ENCODE data around the gene DENR.
"Not testable (repeated sequence)": the region's sequence is repeated elsewhere in the genome, so short reads cannot be mapped to it uniquely, and the experiment has no call there.

Gene DENR

GRCh38 chr12:122743895-122744525 lies 8.6 kb upstream of the DENR start:
- DNase-seq, result no peak

DNA sequence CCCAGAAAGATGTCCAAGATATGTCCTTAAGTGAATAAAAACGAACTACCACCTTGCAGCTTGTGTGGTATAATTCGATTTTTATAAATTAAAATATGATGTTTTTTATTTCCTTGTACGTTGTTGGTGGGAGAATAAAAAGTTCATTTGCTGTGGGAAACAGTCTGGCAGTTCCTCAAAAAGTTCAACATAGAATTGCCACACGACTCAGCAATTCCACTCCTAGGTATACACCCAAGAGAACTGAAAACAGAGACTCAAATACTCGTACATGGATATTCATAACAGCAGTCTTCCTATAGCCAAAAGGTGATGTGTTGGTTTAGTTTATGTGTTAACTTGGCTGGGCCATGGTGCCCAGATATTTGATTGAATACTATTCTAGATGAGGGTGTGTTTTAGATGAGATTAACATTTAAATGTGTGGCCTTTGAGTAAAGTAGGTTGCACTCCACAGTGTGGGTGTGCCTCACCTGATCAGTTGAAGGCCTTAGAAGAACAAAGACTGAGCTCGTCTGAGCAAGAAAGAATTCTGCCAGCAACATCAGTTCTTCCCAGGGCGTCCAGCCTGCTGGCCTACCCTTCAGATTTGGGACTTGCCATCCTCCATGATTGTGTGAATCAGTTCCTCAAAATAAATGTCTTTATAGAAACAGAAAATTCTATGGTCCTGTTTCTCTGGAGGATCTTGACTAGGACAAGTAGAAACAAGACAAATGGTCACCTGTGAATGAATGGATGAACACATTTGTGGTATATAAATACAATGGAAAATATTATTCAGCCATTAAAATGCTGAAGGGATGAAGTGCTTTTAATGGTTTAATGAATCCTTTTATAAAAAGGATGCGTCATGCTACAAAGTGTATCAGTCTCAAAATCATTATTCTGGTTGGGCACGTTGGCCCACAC lies 5.1 kb upstream of the DENR start:
- no peak for DNase-seq

DNA sequence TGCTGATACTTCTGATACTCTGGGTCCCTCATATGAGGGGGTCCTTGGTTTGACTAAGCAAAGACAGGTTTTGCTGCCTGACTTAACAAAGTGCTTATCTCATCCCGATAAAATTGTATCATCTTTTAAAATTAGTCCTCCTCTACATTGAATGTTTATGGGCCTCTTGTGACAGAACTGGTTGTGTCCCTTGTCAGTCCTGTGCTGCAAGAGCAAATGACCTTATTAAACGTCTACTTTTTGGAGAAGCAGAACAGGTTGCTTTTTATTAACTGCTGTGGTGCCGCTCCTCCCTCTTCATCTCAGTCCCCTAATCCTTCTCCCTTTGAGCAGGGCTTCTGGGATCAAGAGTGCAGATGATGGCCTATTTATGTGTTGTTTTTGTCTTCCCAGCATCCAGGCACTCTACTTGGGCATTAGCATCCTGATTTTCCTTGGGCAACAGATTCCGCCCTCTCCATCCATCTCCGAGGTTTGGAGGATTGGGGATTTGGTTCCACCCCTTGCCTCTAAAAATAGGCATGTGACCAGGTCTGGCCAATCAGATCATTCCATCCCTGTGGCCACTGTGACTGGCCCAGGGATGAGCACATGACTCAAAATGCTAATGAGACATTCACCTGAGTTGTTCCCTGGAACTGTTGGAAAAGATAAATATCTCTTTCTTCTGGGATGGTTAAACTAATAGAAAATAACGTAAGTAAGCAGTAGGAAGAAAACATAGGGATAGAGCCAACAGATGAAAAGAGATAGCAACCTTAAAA lies 2.9 kb upstream of the DENR start:
- no peak for DNase-seq

DNA sequence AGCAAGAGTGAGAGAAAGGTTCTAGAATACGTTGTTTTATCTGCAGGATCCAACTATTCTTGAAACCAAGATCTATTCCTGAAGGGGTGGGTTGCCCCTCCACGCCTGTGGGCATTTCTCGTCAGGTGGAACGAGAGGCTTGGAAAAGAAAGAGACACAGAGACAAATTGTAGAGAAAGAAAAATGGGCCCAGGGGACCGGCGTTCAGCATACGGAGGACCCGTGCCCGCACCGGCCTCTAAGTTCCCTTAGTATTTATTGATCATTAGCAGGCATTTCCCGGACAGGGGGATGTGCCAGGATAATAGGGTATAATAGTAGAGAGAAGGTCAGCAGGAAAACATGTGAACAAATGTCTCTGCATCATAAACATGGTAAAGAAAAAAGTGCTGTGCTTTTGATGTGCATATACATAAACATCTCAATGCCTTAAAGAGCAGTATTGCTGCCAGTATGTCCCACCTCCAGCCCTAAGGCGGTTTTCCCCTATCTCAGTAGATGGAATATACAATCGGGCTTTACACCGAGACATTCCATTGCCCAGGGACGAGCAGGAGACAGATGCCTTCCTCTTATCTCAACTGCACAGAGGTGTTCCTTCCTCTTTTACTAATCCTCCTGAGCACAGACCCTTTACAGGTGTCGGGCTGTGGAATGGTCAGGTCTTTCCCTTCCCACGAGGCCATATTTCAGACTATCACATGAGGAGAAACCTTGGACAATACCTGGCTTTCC lies 1.7 kb upstream of the DENR start:
- not testable (repeated sequence) for DNase-seq

GRCh38 chr12:122753319-122753650 lies 661 bp downstream of the DENR start:
- DNase-seq, result no peak

- no peak for DNase-seq
These were observed 2.2 kb downstream of the DENR start for GRCh38 chr12:122754790-122755189.

DNA sequence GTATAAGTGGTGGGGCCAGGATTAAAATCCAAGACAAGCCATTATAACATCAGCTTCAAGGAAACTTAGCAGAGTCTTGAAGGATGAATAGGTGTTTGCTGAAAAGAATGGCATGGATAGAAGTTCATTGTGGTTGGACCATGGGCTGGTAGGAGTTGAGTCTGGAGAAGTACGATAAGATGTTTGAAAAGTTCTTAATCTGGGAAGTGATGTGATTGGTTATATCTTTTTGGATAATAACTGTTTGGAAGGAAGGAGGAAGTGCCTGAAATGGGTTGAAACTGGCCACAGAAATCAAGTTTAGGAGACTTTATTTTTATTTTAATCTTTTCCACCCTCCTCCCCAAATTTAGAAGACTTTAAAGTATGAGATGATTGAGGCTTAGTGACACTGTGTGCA lies 4.9 kb downstream of the DENR start:
- no peak for DNase-seq

- no peak for DNase-seq
These were observed 32.9 kb downstream of the DENR start for GRCh38 chr12:122785503-122785902.

DNA sequence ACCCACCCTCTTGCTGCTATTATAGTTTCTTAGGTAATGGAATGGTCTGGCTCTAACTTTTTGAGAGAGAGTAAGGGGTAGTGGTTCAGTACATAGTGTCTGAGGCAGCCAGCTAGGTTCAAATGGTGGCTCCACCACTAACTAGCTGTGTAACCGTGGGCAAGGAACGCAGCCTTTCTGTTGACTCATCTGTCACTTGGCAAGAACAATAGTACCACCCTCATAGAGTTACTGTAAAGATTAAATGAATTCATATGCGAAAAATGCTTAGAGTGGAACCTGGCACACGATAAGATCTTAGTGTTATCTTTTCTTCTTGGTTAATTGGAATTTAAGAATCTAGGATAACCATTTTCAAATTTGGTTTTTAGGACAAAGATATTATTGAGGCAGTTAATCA lies 35.8 kb downstream of the DENR start:
- no peak for DNase-seq

GRCh38 chr12:122789637-122790036 lies 37.0 kb downstream of the DENR start:
- no peak for DNase-seq

DNA sequence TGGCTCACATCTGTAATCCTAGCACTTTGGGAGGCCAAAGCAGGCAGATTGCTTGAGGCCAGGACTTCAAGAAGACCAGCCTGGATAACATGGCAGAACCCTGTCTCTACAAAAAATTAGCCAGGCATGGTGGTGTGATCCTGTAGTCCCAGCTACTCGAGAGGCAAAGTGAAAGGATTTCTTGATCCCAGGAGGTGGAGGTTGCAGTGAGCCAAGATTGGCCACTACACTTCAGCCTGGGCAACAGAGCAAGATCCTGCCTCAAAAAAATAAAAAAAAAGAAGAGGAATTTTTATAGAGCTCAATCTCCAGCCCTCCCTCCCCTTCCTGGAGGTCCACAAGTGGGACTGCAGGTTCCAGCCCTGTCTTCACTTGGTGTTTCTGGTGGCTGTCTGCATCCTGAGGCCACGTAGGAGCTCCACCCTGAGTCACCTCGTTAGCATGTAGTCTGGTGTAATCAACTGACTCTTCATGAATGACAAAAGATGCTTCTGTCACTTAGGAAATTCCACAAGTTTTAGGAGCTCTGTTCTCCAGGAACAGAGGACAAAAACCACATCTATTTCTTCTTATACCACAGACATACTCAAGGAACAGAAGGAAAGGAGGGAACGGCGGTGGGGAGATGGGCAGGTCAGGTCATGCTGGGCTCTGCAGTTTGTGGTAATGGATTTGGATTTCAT lies 37.9 kb downstream of the DENR start:
- DNase-seq, result no peak

DNA sequence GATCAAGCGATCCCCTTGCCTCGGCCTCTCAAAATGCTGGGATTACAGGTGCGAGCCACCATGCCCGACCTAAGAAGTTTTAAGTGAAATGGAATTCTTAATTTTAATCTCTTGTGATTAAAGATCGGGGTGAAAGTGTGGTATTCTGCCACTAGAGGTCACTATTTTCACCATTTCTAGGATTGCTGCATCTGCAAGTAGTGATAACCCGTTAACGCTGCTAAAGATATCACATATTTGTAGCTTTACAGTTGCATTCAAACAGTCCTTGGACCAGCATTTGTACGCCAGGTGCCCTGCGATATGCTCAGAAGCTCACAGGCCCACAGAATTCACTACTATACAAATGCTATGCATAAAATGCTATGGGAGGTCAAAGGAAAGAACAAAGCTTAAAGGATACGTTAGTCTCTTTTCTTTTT lies 41.1 kb downstream of the DENR start:
- DNase-seq, result peak in 1 of 2 donors; percentile 72

- no peak for DNase-seq
These were observed 43.2 kb downstream of the DENR start for GRCh38 chr12:122795807-122796206.

- DNase-seq, result no peak
These were observed 47.1 kb downstream of the DENR start for GRCh38 chr12:122799641-122800243.

- no peak for DNase-seq
These were observed 51.3 kb downstream of the DENR start for GRCh38 chr12:122803937-122804336.

GRCh38 chr12:122804957-122805356 lies 52.3 kb downstream of the DENR start:
- not testable (repeated sequence) for DNase-seq

- DNase-seq, result no peak
These were observed 55.0 kb downstream of the DENR start for GRCh38 chr12:122807651-122808050.

DNA sequence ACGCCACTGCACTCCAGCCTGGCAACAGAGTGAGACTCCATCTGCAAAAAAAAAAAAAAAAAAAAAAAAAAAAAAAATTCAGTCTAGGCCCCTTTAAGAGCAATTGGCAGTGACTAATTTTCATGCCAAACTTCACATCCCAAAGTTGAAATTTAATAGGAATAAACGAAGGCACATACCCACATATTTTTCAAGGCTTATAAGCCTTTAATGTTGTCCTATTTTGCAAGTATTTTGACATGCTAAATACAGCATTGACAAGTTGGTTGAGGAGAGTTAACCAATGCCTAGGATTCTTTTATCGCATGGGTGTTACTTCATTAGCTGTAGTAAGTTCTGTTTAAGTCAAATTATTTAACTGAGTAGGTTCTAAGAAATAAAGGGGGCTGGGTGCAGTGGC lies 59.2 kb downstream of the DENR start:
- DNase-seq, result no peak

- DNase-seq, result no peak
These were observed 60.7 kb downstream of the DENR start for GRCh38 chr12:122813310-122813713.

GRCh38 chr12:122819209-122819785 lies 66.7 kb downstream of the DENR start:
- DNase-seq, result no peak

DNA sequence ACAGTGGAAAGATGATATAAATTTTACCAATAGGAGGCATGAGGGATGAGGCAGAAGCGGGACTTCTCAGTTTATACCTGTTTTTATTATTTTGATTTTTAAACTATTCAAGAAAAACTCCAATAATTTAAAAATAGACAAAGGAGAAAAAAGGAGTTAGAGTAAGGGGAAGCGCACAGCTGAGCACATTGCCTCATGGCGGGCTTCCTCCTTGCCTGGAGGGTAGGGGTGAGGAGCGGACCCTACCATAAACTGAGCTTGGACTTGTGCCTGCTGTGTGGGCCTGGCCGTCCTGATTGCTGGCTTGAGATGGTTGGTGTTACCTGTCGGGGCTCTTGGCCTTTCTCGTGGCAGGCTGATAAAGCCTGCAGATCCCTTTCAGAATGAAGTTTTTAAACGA lies 67.5 kb downstream of the DENR start:
- no peak for DNase-seq

All from hippocampal formation (tissue), 2 donors.